A172 (cell line): ENCODE data around the gene HBQ1. TPM values are rescaled to one million over a fixed set of nuclear protein-coding genes. Genes with fewer than 3 reads are reported as not detected.
"Not testable (repeated sequence)": the region's sequence is repeated elsewhere in the genome, so short reads cannot be mapped to it uniquely, and the experiment has no call there.

Experiments used
- DNase-seq: peaks from one replicate; pipeline ENCODE4 v3.0.0-alpha.2; 2015; ENCODE audit warnings: low spot score
- total RNA-seq: library from RNA; depleted of rRNA; stranded (reverse); fragments of >200 nt; shearing (Covaris generic); gene quantifications from 2 replicates; pipeline ENCODE4 v1.2.3, GENCODE V29; 2014; rRNA removed

The HBQ1 gene
- total RNA-seq = not detected in 2 replicates

DNA sequence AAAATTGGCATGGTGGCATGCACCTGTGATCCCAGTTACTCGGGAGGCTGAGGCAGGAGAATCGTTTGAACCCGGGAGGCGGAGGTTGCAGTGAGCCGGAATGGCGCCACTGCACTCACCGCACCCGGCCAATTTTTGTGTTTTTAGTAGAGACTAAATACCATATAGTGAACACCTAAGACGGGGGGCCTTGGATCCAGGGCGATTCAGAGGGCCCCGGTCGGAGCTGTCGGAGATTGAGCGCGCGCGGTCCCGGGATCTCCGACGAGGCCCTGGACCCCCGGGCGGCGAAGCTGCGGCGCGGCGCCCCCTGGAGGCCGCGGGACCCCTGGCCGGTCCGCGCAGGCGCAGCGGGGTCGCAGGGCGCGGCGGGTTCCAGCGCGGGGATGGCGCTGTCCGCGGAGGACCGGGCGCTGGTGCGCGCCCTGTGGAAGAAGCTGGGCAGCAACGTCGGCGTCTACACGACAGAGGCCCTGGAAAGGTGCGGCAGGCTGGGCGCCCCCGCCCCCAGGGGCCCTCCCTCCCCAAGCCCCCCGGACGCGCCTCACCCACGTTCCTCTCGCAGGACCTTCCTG is at the start of gene HBQ1:
TSS of gene HBQ1 (plus strand) at position 359 of the 575 bp plus-strand sequence. CDS start at position 387, 28 bp downstream.
- no peak for DNase-seq

DNA sequence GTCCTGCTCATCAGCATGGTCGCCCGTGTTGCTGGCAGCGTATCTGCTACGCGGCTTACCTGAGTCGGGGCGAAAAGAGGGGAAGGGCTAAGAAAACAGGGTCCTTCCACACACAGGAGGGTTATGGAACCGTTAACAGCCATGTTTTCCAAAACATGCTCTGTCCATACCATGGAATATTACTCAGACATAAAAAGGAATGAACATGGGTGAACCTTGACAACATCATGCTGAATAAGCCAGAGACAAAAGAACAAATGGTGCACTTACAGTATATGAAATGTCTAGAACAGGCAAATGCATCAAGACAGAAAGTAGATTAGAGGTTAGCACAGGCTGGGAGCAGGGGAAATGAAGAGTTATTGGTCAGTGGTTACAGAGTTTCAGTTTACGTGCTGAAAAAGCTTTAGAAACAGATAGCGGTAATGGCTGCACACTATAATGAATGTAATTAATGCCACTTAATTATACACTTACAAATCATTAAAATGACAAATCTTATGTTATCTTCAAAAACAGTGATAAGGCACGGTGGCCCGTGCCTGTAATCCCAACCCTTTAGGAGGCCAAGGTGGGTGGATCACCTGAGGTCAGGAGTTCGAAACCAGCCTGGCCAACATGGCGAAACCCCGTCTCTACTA is 49.6 kb upstream of the HBQ1 start:
- DNase-seq = no peak

DNA sequence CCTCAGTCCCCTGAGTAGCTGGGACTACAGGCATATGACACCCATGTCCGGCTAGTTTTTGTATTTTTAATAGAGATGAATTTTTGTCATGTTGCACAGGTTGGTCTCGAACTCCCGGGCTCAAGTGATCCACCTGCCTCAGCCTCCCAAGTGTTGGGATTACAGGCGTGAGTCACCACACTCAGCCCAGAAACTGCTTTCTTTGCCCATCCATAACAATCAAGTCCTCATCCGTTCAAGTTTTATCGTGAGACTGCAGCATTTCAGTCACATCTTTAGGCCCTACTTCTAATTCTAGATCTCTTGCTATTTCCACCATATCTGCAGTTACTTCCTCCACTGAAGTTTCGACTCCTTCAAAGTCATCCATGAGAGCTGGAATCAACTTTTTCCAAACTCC is 48.1 kb upstream of the HBQ1 start:
- DNase-seq = no peak

DNA sequence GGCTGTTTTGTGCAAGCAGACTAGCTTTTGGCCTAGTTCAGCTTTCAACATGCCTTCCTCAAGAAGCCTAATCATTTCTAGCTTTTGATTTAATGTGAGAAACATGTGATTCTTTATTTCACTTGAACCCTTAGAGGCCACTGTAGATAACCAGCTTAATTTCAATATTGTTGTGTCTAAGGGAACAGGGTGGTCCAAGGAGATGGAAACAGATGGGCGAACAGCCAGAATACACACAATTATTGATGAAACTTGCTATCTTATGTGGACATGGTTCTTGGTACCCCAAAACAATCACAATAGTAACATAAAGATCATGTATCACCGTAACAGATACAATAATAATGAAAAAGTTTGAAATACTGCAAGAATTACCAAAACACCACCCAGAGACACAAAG is 46.5 kb upstream of the HBQ1 start:
- no peak for DNase-seq

DNA sequence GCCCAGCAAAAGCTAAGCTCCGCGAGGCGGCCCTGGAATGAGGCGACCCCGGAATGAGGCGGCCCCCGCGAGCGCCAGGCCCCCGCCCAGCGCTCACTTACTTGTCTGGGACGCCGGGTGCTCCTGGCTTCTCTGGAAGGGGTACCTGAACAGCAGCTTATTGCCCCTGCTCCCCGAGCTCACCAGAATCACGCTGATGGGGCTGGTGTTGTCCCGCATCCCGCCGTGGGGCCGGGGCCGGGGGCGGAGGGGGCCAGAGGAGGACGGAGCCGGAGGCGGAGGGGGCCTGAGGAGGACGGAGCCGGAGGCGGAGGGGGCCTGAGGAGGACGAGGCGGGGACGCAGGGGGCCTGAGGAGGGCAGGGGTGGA is 42.2 kb upstream of the HBQ1 start:
- no peak for DNase-seq

DNA sequence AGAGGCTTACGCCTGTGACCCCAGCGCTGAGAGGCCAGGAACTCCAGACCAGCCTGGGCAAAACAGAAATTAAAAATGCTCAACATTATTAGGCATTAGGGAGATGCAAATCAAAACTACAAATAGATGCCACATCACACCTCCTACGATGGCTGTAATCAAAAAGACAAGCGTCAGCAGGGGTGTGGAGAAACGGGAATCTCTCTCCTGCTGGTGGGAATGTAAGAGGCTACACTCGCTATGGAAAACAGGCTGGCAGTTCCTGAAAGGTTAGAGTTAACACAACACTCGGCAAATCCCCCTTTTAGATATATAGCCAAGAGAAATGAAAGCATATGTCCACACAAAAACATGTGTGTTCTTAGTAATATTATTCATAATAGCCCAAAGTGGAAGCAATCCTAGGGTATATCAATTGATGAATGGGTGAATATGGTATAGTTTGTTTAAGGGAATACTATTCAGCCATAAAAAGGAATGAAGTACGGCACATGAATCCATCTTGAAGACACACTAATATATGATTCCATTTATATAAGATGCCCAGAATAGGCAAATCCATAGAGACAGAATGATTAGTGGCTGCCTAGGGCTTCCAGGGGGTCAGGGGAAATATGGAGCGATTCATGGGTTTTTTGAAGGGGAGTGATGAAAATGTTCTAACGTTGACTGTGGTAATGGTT is 39.9 kb upstream of the HBQ1 start:
- no peak for DNase-seq

DNA sequence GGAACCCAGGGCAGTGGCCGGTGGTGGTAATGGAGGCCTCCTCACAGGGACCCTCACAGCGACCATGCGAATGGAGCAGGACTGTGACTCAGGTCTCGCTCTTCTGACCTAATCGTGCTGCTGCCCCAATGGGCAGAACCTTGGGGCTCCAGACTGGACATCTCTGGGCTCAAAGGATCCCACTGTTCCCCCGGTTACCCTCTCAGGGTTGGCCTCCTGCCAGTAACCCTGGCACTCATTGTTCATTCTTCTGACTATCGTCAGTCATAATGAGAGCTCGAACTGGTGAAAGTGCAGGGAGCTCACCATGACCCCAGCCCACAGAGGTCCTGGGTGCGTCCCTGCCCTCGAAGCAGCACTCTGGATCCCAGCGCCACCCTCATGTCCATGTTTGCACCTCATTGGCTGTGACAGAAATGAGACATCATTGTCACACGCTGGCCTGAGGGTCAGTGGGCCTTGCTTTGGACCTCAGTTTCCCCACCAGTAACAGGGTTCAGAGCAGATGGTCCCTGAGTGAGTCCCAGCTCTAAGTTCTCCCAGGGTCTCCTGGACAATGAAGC is 37.8 kb upstream of the HBQ1 start:
- DNase-seq = no peak

DNA sequence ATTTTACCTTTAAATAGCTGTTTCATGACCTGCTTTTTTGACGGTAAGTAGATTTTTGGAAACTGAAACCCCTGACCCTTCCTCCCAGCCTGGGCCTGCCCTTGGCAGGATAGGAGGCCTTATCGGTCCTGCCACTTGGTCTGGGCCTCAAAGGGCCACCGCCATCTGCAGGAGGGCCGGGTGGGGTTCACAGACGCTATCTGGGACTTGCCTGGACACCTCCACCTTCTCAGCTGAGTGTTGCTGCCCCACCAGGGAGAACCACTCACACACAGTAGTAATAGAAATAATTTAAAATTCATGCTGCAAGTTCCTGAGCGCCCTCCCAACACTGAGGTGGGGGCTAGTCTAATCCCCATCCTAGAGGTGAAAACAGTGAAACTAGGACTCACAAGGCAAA is 37.2 kb upstream of the HBQ1 start:
- no peak for DNase-seq

DNA sequence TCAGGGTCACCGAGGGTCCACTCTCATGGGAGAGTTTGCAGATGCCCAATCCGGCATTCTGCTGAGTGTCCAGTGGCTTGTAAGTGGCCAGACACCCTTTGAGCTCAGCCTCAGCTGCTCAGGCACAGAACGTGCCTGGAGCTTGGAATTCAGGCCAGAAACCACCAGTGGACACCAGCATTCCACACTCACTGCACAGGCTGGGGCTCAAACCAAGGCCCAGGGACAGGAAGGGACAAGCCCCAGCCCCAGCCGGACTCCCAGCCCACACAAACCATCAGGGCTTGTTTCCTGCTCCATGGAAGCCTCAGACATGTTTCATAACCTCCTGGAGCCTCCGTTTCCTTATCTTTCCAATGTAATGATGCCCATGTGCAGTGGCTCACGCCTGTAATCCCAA is 36.8 kb upstream of the HBQ1 start:
- no peak for DNase-seq

DNA sequence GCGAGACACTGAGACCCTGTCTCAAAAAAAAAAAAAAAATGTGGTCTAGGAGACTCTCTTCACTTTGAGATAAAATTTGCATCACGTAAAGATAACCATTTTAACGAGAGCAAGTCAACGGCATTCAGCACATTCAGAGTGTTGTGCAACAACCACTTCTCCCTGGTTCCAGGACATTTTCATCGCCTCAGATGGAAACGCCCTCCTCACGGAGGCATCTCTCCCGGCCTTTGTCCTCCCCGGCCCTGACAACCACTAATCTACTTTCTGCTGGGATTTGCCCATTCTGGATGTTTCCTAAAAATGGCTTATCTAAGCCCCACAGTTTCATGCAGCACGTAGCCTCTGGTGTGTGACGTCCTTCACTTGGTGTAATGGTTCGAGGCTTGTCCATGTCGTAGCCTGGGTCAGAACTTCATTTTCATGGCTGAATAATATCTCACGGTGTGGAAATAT is 35.4 kb upstream of the HBQ1 start:
- no peak for DNase-seq

DNA sequence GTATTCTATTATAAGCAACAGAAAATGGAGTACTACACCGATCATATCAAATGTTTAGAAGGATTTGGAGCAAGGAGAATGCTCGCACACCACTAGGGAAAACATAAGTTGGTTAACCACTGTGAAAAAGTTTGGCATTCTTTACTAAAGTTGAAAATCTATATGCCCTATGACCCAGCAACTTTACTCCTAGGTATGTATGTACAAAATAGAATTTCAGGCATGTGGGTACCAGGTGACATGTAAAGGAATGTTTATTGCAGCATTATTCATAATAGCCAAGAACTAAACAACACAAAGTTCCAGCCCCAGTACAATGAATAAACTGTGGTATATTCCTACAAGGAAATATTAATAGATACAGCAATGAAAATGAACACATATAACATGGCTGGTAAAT is 33.6 kb upstream of the HBQ1 start:
- no peak for DNase-seq

DNA sequence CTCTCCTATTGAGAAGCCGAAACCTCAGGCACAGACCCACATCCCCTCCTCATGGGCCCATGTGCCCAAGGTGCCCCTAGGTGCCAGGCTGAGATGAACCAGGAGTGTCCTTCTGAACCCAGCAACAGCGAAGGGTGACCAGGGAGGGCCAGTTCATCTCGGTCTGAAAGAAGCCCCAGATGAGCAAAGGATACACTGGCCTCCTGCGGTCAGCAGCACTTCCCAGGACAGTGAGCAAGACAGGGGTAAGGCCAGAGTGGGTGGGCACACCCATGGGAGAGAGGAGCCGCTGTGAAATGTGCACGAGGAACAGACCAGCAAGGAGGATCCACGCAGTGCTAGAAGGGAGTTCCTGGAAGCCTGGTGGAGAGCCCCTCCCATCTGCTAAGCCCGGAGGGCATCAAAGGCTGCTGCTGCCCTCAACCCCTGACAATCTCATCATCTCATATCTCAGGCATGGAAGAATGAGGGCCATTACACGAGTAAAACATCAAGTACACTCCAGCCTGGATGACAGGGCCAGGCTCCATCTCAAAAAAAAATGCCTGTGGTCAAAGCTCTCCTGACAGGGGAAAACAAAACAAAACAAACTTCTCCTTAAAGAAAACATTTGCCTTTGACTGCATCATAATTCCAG is 31.1 kb upstream of the HBQ1 start:
- peak; percentile 41 for DNase-seq

DNA sequence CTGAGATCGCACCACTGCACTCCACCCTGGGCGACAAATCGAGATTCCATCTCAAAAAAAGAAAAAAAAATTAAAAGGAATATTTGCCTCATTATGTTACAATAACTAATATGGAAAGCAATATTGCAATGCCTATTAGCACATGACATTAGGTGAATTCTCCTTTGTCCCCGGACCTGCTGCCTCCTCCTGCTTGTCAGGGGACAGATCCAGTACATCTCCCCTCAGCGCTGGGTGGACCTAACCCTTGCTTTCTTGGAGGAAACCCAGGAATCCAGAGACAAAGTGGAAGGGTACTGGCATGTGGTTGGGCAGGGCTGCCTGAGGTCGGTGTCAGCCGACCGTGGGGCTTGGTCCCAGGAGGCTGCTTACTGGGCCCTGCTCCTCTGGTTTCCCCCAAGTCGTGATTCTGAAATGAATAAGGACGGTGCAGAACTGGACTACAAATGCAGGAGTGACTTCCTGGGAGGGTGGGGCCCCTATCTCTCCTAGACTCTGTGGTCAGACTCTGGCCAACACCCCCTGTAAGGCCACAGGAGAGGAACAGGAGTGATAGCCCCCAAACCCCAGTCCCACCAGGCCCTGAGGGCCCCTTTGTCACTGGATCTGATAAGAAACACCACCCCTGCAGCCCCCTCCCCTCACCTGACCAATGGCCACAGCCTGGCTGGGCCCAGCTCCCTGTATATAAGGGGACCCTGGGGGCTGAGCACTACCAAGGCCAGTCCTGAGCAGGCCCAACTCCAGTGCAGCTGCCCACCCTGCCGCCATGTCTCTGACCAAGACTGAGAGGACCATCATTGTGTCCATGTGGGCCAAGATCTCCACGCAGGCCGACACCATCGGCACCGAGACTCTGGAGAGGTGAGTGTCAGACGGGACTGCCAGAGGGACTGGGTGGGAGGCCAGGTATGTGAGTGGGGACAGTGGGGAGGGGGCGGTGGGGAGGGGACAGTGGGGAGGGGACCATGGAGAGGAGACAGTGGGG is 27.8 kb upstream of the HBQ1 start, which contains the start of gene HBZ:
TSS of gene HBZ (plus strand) at position 504 of the 988 bp plus-strand sequence. CDS start at position 770, 266 bp downstream.
- DNase-seq = no peak

DNA sequence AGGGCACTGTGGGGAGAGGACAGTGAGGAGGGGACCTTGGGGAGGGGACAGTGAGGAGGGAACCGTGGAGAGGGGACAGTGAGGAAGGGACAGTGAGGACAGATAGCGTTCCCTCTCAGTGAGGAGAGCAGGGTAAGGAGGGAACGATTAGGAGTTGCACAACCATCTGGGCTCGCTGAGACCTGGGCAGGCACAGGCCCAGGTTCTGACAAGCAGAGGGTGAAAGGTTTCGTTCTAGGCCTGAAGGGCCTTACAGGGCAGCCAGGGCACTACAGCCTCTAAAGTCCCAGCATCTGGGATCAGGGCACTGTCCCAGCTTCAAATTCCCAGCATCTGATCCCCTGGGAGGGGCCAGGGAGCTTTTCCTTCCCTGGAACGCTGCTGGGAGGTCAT is 27.1 kb upstream of the HBQ1 start:
- not testable (repeated sequence) for DNase-seq

DNA sequence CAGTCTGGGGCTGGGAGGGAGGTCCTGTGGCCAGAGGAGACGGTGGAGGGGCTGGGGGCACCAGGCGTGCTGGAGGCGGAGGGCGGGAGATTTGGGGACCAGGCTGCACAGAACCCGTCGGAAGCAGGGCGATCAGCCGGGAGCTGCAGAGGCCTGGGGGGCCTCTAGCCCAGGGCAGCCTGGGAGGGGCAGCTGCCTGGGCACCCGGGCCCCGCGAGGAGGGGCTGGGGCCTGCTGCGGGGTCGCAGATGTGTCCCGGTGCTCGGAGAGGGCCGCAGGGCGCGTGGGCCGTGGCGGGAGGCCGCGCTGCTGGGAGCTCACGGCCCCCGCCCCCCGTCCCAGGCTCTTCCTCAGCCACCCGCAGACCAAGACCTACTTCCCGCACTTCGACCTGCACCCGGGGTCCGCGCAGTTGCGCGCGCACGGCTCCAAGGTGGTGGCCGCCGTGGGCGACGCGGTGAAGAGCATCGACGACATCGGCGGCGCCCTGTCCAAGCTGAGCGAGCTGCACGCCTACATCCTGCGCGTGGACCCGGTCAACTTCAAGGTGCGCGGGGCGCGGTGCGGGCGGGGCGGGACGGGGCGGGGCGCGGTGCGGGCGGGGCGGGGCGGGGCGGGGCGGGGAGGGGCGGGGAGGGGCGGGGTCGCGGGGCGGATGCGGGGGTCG is 26.6 kb upstream of the HBQ1 start:
- not testable (repeated sequence) for DNase-seq

DNA sequence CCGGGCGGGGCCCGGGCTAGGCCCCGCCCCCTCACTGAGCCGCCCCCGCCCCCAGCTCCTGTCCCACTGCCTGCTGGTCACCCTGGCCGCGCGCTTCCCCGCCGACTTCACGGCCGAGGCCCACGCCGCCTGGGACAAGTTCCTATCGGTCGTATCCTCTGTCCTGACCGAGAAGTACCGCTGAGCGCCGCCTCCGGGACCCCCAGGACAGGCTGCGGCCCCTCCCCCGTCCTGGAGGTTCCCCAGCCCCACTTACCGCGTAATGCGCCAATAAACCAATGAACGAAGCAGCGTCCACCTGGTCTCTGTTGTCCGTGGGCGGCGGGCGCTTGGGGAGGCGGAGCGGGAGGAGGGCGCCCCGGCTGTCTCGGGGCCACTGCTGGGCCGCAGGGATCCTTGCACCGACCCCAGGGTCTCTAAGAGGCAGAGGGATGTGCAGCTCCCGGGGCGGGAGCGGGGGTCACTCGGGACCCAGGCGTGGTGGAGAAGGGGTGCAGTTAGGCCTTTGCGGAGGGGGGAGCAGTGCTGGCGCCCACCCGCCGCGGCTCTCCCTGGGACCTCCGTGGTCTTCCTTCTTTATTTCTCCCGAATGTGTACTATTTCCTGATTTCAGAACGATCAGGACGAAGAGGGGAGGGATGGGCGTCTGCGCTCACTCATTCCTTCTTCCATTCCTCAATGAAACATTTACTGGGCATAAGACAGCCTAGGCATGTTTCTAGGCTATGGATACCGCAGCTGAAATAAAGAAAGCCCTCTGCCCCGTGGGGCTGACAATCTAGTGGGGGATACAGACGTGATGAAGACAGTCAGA is 25.8 kb upstream of the HBQ1 start:
- DNase-seq = no peak

DNA sequence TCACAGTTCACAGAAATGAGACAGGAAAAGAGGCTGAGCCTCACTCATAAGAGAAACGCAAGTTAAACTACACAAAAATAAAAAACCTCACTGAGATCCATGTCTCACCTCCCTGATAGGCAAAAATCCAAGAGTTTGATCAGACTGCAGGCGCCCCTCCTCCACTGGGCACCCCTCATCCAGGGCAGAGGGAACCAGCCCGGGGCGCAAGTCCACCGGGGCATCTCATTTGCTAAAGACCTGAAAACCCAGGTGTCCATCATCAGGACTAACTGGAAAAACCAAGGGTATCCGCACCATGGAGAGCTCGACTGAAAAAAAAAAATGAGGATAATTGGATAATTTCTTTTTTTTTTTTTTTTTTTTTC is 25.2 kb upstream of the HBQ1 start:
- no peak for DNase-seq

DNA sequence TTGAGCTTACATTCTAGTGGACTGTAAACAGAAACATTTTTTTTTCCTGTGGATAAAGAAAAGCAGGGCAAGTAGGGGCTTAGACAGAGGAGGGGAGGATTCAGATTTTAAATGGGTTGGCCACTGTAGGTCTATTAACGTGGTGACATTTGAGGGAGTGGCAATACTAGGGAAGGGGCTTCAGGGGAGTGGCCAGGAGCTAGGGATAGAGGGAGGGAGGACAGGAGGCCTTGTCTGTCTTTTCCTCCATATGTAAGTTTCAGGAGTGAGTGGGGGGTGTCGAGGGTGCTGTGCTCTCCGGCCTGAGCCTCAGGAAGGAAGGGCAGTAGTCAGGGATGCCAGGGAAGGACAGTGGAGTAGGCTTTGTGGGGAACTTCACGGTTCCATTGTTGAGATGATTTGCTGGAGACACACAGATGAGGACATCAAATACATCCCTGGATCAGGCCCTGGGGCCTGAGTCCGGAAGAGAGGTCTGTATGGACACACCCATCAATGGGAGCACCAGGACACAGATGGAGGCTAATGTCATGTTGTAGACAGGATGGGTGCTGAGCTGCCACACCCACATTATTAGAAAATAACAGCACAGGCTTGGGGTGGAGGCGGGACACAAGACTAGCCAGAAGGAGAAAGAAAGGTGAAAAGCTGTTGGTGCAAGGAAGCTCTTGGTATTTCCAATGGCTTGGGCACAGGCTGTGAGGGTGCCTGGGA is 21.0 kb upstream of the HBQ1 start:
- no peak for DNase-seq

DNA sequence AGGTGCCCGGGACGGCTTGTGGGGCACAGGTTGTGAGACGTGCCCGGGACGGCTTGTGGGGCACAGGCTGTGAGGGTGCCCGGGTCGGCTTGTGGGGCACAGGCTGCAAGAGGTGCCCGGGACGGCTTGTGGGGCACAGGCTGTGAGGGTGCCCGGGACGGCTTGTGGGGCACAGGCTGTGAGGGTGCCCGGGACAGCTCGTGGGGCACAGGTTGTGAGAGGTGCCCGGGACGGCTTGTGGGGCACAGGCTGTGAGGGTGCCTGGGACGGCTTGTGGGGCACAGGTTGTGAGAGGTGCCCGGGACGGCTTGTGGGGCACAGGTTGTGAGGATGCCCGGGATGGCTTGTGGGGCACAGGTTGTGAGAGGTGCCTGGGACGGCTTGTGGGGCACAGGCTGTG is 20.0 kb upstream of the HBQ1 start:
- DNase-seq = not testable (repeated sequence)
